Measurements from ENCODE around the gene GPR158. TPM values are rescaled to one million over a fixed set of nuclear protein-coding genes. Genes with fewer than 3 reads are reported as not detected.

Gene GPR158
- total and polyA plus RNA-seq, 2 of the 8 experiments (the other 6 are each of a cell fraction or from before 2014, with no cell fraction given): 0.14 to 0.78 TPM

DNA sequence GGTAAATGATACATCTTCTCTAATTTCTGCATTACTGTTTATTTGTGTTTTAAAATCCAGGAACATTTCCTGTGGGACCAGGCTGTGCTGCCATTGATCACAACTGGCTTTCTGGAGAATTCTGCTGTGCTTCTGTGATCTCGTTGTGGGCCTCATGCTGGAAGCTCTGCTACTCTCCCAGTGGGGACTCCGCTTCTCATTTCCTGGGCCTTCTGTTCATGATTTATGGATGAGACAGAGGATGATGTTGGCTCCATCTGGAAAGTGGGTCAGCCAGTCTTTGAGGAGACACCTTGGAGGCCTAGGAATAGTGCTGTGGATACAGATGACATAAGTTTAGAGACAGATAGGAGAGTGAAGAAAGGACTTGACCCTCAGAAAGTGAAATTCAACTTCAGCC is 15.2 kb upstream of the GPR158 start:
- Histone ChIP-seq H3K4me2 (ENCODE audit: insufficient read depth in 1 of 2, low read depth in 2 of 2, low read length in 2 of 2) (no peak overlapping the region), H3K14ac (ENCODE audit: insufficient read length) (no peak overlapping the region), H2BK15ac (ENCODE audit: low read length) (no peak overlapping the region), H2AK5ac (ENCODE audit: low read depth, low read length) (no peak overlapping the region), H3K4me1 (replicated peaks in 1 of 4; ENCODE audit: control insufficient read depth in 3 of 4, insufficient read depth in 4 of 4, low read length in 3 of 4) (no peaks in the 10 kb centered on the region), H4K91ac (replicated peaks; ENCODE audit: insufficient read length, low read length) (no peak overlapping the region), H3K79me1 (ENCODE audit: low read depth, low read length) (no peaks in the 10 kb centered on the region), H2BK12ac (ENCODE audit: low read depth, low read length) (no peak overlapping the region), H3K23me2 (ENCODE audit: low read depth, low read length) (no peaks in the 10 kb centered on the region), H3K23ac (ENCODE audit: insufficient read length) (no peak overlapping the region), H3K9ac (replicated peaks in 1 of 4; ENCODE audit: extremely low read depth in 1 of 4, low read depth in 3 of 4, low read length in 3 of 4) (no peak overlapping the region), H3K18ac (ENCODE audit: extremely low read depth, low read length) (no peak overlapping the region), H4K20me1 (replicated peaks in 1 of 2; ENCODE audit: control insufficient read depth in 1 of 2, insufficient read depth in 2 of 2, low read length in 2 of 2) (no peaks in the 10 kb centered on the region), H2BK5ac (ENCODE audit: low read depth, low read length) (no peak overlapping the region), H3K4me3 (ENCODE audit: extremely low read depth in 1 of 4, insufficient read depth in 2 of 4, low read depth in 3 of 4, low read length in 4 of 4) (no peak overlapping the region), H3K27ac (ENCODE audit: low read depth, low read length) (no peak overlapping the region), H3K56ac (replicated peaks; ENCODE audit: insufficient read length, low read depth, low read length) (no peak overlapping the region), H4K5ac (ENCODE audit: insufficient read length, low read depth, low read length) (no peak overlapping the region), H2BK120ac (replicated peaks; ENCODE audit: low read depth, low read length) (no peak overlapping the region), H3K9me3 (ENCODE audit: insufficient read depth in 2 of 2, low read depth in 1 of 2, low read length in 1 of 2) (no peaks in the 10 kb centered on the region), H2AFZ (ENCODE audit: low read length) (no peak overlapping the region), H4K8ac (ENCODE audit: extremely low read depth, insufficient read depth, low read length) (no peak overlapping the region), H3K27me3 (replicated peaks in 1 of 4; ENCODE audit: control insufficient read depth in 3 of 4, extremely low read depth in 1 of 4, insufficient read depth in 3 of 4, low read length in 3 of 4) (no peaks in the 10 kb centered on the region), H3K4ac (replicated peaks; ENCODE audit: insufficient read length, low read depth, low read length) (no peak overlapping the region), H3K79me2 (ENCODE audit: control insufficient read depth in 1 of 2, insufficient read depth in 2 of 2, low read length in 2 of 2) (no peaks in the 10 kb centered on the region), H2BK20ac (ENCODE audit: low read length) (no peak overlapping the region), H3K36me3 (ENCODE audit: control insufficient read depth in 2 of 4, insufficient read depth in 4 of 4, low read length in 3 of 4) (no peaks in the 10 kb centered on the region)
- no peak for FAIRE-seq
- POLR2A ChIA-PET (ENCODE audit: partially characterized antibody): no interaction called here
- CTCF ChIA-PET (ENCODE audit: partially characterized antibody): interaction anchor here (1.5 kb wide), 1 partner anchor 46 kb away, joined by 6 read pairs; no protein-coding TSS in a partner anchor
- WGBS, 2 experiments (ENCODE audit: extremely low coverage in 1 of 2, insufficient coverage in 1 of 2, insufficient read length in 1 of 2, insufficient replicate concordance in 2 of 2, low coverage in 1 of 2, low lambda C conversion rate in 2 of 2, missing lambda C conversion rate in 1 of 2): 96% methylated on average over 2 of the region's 2 CpGs; no CpG with 5 or more reads in 1 of the 2 experiments
- DNase-seq (ENCODE audit: low read depth in 1 of 2, low spot score in 2 of 2): no peak
- TF ChIP-seq POU5F1 (IDR thresholded peaks at IDR 0.05; ENCODE audit: low read depth, low read length) (no peak), CBX8 (IDR thresholded peaks at IDR 0.05; ENCODE audit: borderline replicate concordance, low read depth, low read length) (no peak), RXRA (IDR thresholded peaks at IDR 0.05; ENCODE audit: insufficient read depth, low read depth, low read length) (no peak), RAD21 (IDR thresholded peaks at IDR 0.05 in 1 of 2, conservative IDR thresholded peaks at IDR 0.05 in 1 of 2; ENCODE audit: low read depth in 2 of 2, low read length in 2 of 2) (no peak), SIN3A (conservative IDR thresholded peaks at IDR 0.05 in 1 of 2, IDR thresholded peaks at IDR 0.05 in 1 of 2; ENCODE audit: low read depth in 1 of 2, low read length in 2 of 2) (no peak), CEBPB (IDR thresholded peaks at IDR 0.05; ENCODE audit: low read depth, low read length) (no peak), SIRT6 (IDR thresholded peaks at IDR 0.05; ENCODE audit: low read length) (no peak), KDM1A (IDR thresholded peaks at IDR 0.05; ENCODE audit: borderline replicate concordance, low read length) (no peak), RNF2 (IDR thresholded peaks at IDR 0.05; ENCODE audit: borderline replicate concordance, low read depth, low read length, missing control alignments, poor library complexity, severe bottlenecking) (no peak), JUND (IDR thresholded peaks at IDR 0.05; ENCODE audit: low read length) (no peak), FOSL1 (IDR thresholded peaks at IDR 0.05; ENCODE audit: insufficient read depth, low read depth, low read length) (no peak)
